T-cell (primary cell): ENCODE data around the gene METAP1. TPM values are rescaled to one million over a fixed set of nuclear protein-coding genes. Genes with fewer than 3 reads are reported as not detected.
"Not testable (repeated sequence)": the region's sequence is repeated elsewhere in the genome, so short reads cannot be mapped to it uniquely, and the experiment has no call there.

Experiments
- ATAC-seq, 4 experiments: fragments of 200-7000 bp in 3 of 4; fragments of 150-1000 bp in 1 of 4; cut with Tn5 transposase; replicated peaks in 1 of 4; 1 replicate in 3 of 4; 2 replicates in 1 of 4; pipeline ENCODE4 v1.10.0; 2021; ENCODE audit warnings: moderate library complexity in 3 of 4, mild to moderate bottlenecking in 2 of 4, moderate number of reproducible peaks in 1 of 4
- CTCF ChIA-PET, 2 donors: fragments of 300-600 bp; sonication (Branson Sonifier 250); formaldehyde crosslinking; loops; one replicate each; lab custom pipeline; 2022; ENCODE audit warnings: antibody characterized with exemption in 2 of 2; lab: Charles Lee
- POLR2A ChIA-PET, 2 donors: fragments of 300-600 bp; sonication (Branson Sonifier 250); formaldehyde crosslinking; loops; one replicate each; lab custom pipeline; 2022; ENCODE audit warnings: antibody characterized with exemption in 2 of 2; lab: Charles Lee
- DNase-seq, 35 experiments: peaks; one replicate each; pipeline versions ENCODE4 v3.0.0 to v3.0.0-alpha.2; 2013 to 2023
- H3K27ac ChIP-seq: one replicate; pipeline ENCODE4 v1.5.1; 2013; ENCODE audit warnings: low read length
- H3K27me3 ChIP-seq, 2 experiments: replicated peaks in 1 of 2; 1 replicate in 1 of 2; 2 replicates in 1 of 2; pipeline versions ENCODE4 v1.6.1 to v1.7.0; 2013; ENCODE audit warnings: low read length in 1 of 2, mixed read lengths in 1 of 2; ENCODE audit not compliant: control insufficient read depth in 2 of 2, insufficient read depth in 2 of 2; ENCODE audit errors: extremely low read depth in 1 of 2
- H3K36me3 ChIP-seq, 2 donors: 1 replicate in 1 of 2; 2 replicates in 1 of 2; pipeline versions ENCODE4 v1.6.1 to v1.7.0; 2013; ENCODE audit warnings: low read length in 1 of 2; ENCODE audit not compliant: control insufficient read depth in 2 of 2, insufficient read depth in 1 of 2; ENCODE audit errors: extremely low read depth in 1 of 2
- H3K4me1 ChIP-seq, 2 experiments: 1 replicate in 1 of 2; 2 replicates in 1 of 2; pipeline versions ENCODE4 v1.6.1 to v1.7.0; 2013; ENCODE audit warnings: low read length in 2 of 2, mixed read lengths in 1 of 2; ENCODE audit not compliant: insufficient read depth in 2 of 2, control insufficient read depth in 1 of 2; ENCODE audit errors: extremely low read depth in 1 of 2
- H3K4me3 ChIP-seq, 2 donors: 1 replicate in 1 of 2; 2 replicates in 1 of 2; pipeline versions ENCODE4 v1.5.1 to v1.7.0; 2013; ENCODE audit warnings: mild to moderate bottlenecking in 2 of 2, low read length in 1 of 2, moderate library complexity in 1 of 2; ENCODE audit not compliant: control insufficient read depth in 1 of 2; ENCODE audit errors: extremely low read depth in 1 of 2
- H3K9me3 ChIP-seq: 2 replicates; pipeline ENCODE4 v1.7.0; 2013
- H3K27ac Mint-ChIP-seq, 2 donors: one replicate each; pipeline ENCODE4 v1.8.0; 2020 to 2021; ENCODE audit warnings: mild to moderate bottlenecking in 2 of 2, mixed read lengths in 2 of 2
- H3K27me3 Mint-ChIP-seq, 2 donors: one replicate each; pipeline ENCODE4 v1.8.0; 2021 to 2022; ENCODE audit warnings: mixed read lengths in 2 of 2
- H3K36me3 Mint-ChIP-seq: one replicate; pipeline ENCODE4 v1.8.0; 2021; ENCODE audit warnings: mixed read lengths
- H3K4me1 Mint-ChIP-seq, 3 donors: one replicate each; pipeline ENCODE4 v1.8.0; 2020 to 2022; ENCODE audit warnings: mixed read lengths in 3 of 3, mild to moderate bottlenecking in 1 of 3
- H3K4me3 Mint-ChIP-seq, 3 donors: one replicate each; pipeline ENCODE4 v1.8.0; 2020 to 2022; ENCODE audit warnings: mild to moderate bottlenecking in 3 of 3, mixed read lengths in 3 of 3, moderate library complexity in 3 of 3
- H3K9me3 Mint-ChIP-seq, 3 donors: one replicate each; pipeline ENCODE4 v1.8.0; 2020 to 2022; ENCODE audit warnings: mixed read lengths in 3 of 3
- WGBS: methylation state at CpG from one replicate; pipeline ENCODE4 v1.1.5; 2013; ENCODE audit warnings: missing lambda C conversion rate; ENCODE audit not compliant: insufficient coverage; 5-methylcytosine and 5-hydroxymethylcytosine counted together
- total RNA-seq, 35 experiments: library from RNA in 6 of 35; stranded (reverse) in 6 of 35; fragments of 120-200 nt in 1 of 35; gene quantifications; one replicate each; pipeline versions ENCODE4 v1.2.1 to v1.2.4 and lab custom pipeline; 2013 to 2026

Gene METAP1
- total RNA-seq, 5 donors from 2014 or later (not counting 1 experiment from before 2014, with no cell fraction given), result 32.9 to 39.8 (median 39.2) TPM

DNA sequence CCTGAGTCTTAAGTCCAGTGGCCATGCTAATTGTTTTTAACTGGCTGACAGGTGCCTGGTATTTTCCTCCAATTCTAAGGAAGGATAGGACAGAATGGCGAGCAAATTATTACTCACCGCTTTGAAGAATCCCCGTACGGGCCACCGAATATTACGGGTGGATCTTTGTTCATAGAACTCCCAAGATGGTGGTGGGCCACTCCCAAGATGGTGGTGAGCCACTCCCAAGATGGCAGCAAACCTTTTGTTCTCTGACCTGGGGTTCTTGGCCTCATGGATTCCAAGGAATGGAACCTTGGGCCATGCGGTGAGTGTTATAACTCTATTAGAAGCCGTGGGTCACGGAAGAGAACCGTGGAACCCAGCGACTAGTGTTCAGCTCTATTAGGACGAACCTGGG, 113.8 kb downstream of the METAP1 start:
- H3K27me3 Mint-ChIP-seq, H3K36me3 ChIP-seq, H3K4me3 ChIP-seq, H3K9me3 Mint-ChIP-seq, H3K9me3 ChIP-seq, ATAC-seq, H3K27me3 ChIP-seq, H3K4me1 Mint-ChIP-seq, POLR2A ChIA-PET, H3K4me1 ChIP-seq, H3K27ac Mint-ChIP-seq, H3K27ac ChIP-seq, H3K36me3 Mint-ChIP-seq, H3K4me3 Mint-ChIP-seq, DNase-seq, CTCF ChIA-PET: not testable (repeated sequence)
- WGBS, result 89% methylated on average over 12 of the region's 12 CpGs

Other genes starting within 250 kb of the METAP1 start
- 10 to 100 TPM; 39.4 to 60.6 (median 56.4) TPM for gene EIF4E, start 66.6 kb upstream of the METAP1 start, total RNA-seq
- gene ADH5, start 93.1 kb downstream of the METAP1 start, total RNA-seq, result 10 to 100 TPM; 51.1 to 80.6 (median 70.5) TPM
- gene ADH4, start 148.6 kb downstream of the METAP1 start, total RNA-seq, result under 1 TPM in 2 of 5 donors, not detected in 3; 0.33 to 0.64 TPM
- under 1 TPM in 3 of 5 donors, not detected in 2; 0.13 to 0.20 (median 0.16) TPM for gene ADH6, start 223.5 kb downstream of the METAP1 start, total RNA-seq